IMR-90 (cell line): ENCODE results near the gene GMNC. TPM values are rescaled to one million over a fixed set of nuclear protein-coding genes. Genes with fewer than 3 reads are reported as not detected.

Experiments
- ATAC-seq: fragments of 200-7000 bp; cut with Tn5 transposase; 2 replicates; pipeline ENCODE4 v1.9.1; 2020; ENCODE audit warnings: low read depth, mild to moderate bottlenecking, moderate library complexity
- BruUV-seq: library from RNA; stranded (reverse); fragments of 400-500 nt; replicated peaks from 2 replicates; lab custom pipeline; 2021; lab: Mats Ljungman, UMichigan
- CTCF ChIA-PET: fragments of 300-600 bp; formaldehyde crosslinking; extraction: SDS; loops from one replicate; lab custom pipeline; 2021; ENCODE audit warnings: antibody characterized with exemption; lab: Yijun Ruan, JAX
- POLR2A ChIA-PET: fragments of 300-600 bp; sonication (Branson Sonifier 250); formaldehyde crosslinking; loops from one replicate; lab custom pipeline; 2022; ENCODE audit warnings: antibody characterized with exemption; ENCODE audit not compliant: unreplicated experiment; lab: Charles Lee
- DNase-seq: peaks from one replicate; pipeline ENCODE4 v3.0.0; 2013
- H2AFZ ChIP-seq: replicated peaks from 2 replicates; pipeline ENCODE3; 2013; ENCODE audit warnings: low read length, mild to moderate bottlenecking; ENCODE audit not compliant: poor library complexity
- H2AK5ac ChIP-seq: 2 replicates; pipeline ENCODE4 v1.6.1; 2013; ENCODE audit warnings: low read depth, low read length, inconsistent platforms
- H2AK9ac ChIP-seq: replicated peaks from 2 replicates; pipeline ENCODE3; 2013; ENCODE audit warnings: mild to moderate bottlenecking, low read depth, low read length, moderate library complexity; ENCODE audit not compliant: poor library complexity
- H2BK120ac ChIP-seq: 2 replicates; pipeline ENCODE4 v1.6.1; 2013; ENCODE audit warnings: low read depth, low read length, inconsistent platforms
- H2BK15ac ChIP-seq: 3 replicates; pipeline ENCODE4 v1.6.1; 2013; ENCODE audit warnings: low read depth, low read length, inconsistent platforms
- H2BK20ac ChIP-seq: 2 replicates; pipeline ENCODE4 v1.6.1; 2013; ENCODE audit warnings: low read depth, mild to moderate bottlenecking, inconsistent platforms, low read length, moderate library complexity
- H2BK5ac ChIP-seq: 2 replicates; pipeline ENCODE4 v1.6.1; 2013; ENCODE audit warnings: mild to moderate bottlenecking, low read depth, low read length, inconsistent platforms; ENCODE audit not compliant: poor library complexity, severe bottlenecking
- H3K14ac ChIP-seq: replicated peaks from 2 replicates; pipeline ENCODE4 v1.6.1; 2013; ENCODE audit warnings: low read depth, low read length, inconsistent platforms
- H3K18ac ChIP-seq: 2 replicates; pipeline ENCODE4 v1.6.1; 2013; ENCODE audit warnings: low read depth, low read length, control low read depth
- H3K23ac ChIP-seq: 2 replicates; pipeline ENCODE4 v1.6.1; 2013; ENCODE audit warnings: low read depth, low read length, inconsistent platforms
- H3K27ac ChIP-seq: 2 replicates; pipeline ENCODE4 v1.5.1; 2013; ENCODE audit warnings: mild to moderate bottlenecking, control low read depth, low read length; ENCODE audit not compliant: insufficient read depth
- H3K27me3 ChIP-seq: 2 replicates; pipeline ENCODE4 v1.6.1; 2013; ENCODE audit warnings: low read length; ENCODE audit not compliant: control insufficient read depth, insufficient read depth
- H3K36me3 ChIP-seq: 2 replicates; pipeline ENCODE4 v1.6.1; 2013; ENCODE audit warnings: low read length, mixed read lengths; ENCODE audit not compliant: control insufficient read depth, insufficient read depth
- H3K4ac ChIP-seq: 2 replicates; pipeline ENCODE4 v1.6.1; 2013; ENCODE audit warnings: low read depth, low read length, inconsistent platforms
- H3K4me1 ChIP-seq: 2 replicates; pipeline ENCODE4 v1.6.1; 2013; ENCODE audit warnings: low read length, mixed read lengths; ENCODE audit not compliant: control insufficient read depth, insufficient read depth
- H3K4me2 ChIP-seq: 2 replicates; pipeline ENCODE4 v1.6.1; 2013; ENCODE audit warnings: low read depth, mild to moderate bottlenecking, control low read depth, low read length, moderate library complexity
- H3K4me3 ChIP-seq: 2 replicates; pipeline ENCODE4 v1.5.1; 2013; ENCODE audit warnings: low read depth, mild to moderate bottlenecking, control low read depth, low read length, moderate library complexity; ENCODE audit not compliant: insufficient read depth
- H3K56ac ChIP-seq: 2 replicates; pipeline ENCODE4 v1.6.1; 2013; ENCODE audit warnings: low read length, inconsistent platforms; ENCODE audit not compliant: insufficient read depth; ENCODE audit errors: extremely low read depth
- H3K79me1 ChIP-seq, 2 experiments: 2 replicates each; pipeline ENCODE4 v1.6.1; 2013; ENCODE audit warnings: low read length in 2 of 2, inconsistent platforms in 1 of 2, low read depth in 1 of 2
- H3K9ac ChIP-seq: 2 replicates; pipeline ENCODE4 v1.6.1; 2013; ENCODE audit warnings: low read depth, low read length, control low read depth
- H3K9me1 ChIP-seq: 2 replicates; pipeline ENCODE4 v1.6.1; 2013; ENCODE audit warnings: low read length, inconsistent platforms; ENCODE audit not compliant: insufficient read depth
- H3K9me3 ChIP-seq: 2 replicates; pipeline ENCODE4 v1.6.1; 2013; ENCODE audit warnings: low read length; ENCODE audit not compliant: control insufficient read depth, insufficient read depth
- H4K20me1 ChIP-seq: 2 replicates; pipeline ENCODE4 v1.6.1; 2013; ENCODE audit warnings: low read length, inconsistent platforms; ENCODE audit not compliant: insufficient read depth
- H4K5ac ChIP-seq: 2 replicates; pipeline ENCODE4 v1.6.1; 2013; ENCODE audit warnings: mild to moderate bottlenecking, low read depth, low read length, control low read depth
- H4K8ac ChIP-seq, 2 experiments: 2 replicates each; pipeline ENCODE4 v1.6.1; 2013; ENCODE audit warnings: low read depth in 2 of 2, low read length in 2 of 2, control low read depth in 1 of 2, inconsistent platforms in 1 of 2
- H4K91ac ChIP-seq: 2 replicates; pipeline ENCODE4 v1.6.1; 2013; ENCODE audit warnings: low read depth, low read length, inconsistent platforms; ENCODE audit not compliant: insufficient read depth
- BHLHE40 ChIP-seq: fragments of 150-350 bp; IDR thresholded peaks from 2 replicates; pipeline ENCODE4 v1.6.1; 2016; ENCODE audit warnings: mild to moderate bottlenecking, low read depth, low read length
- CEBPB ChIP-seq: IDR thresholded peaks from 2 replicates; pipeline ENCODE4 v1.6.1; 2012; ENCODE audit warnings: low read depth, low read length, improper control_type of control experiment
- CHD1 ChIP-seq: IDR thresholded peaks from 2 replicates; pipeline ENCODE4 v1.6.1; 2012; ENCODE audit warnings: low read depth, low read length, improper control_type of control experiment
- CTCF ChIP-seq: conservative IDR thresholded peaks from 2 replicates; pipeline ENCODE4 v1.5.1; 2012; ENCODE audit warnings: mild to moderate bottlenecking, low read depth, low read length, improper control_type of control experiment
- ELK1 ChIP-seq: fragments of 150-350 bp; IDR thresholded peaks from 2 replicates; pipeline ENCODE4 v1.6.1; 2016; ENCODE audit warnings: low read depth, mild to moderate bottlenecking, low read length, moderate library complexity, borderline replicate concordance
- FOS ChIP-seq: fragments of 150-350 bp; IDR thresholded peaks from 2 replicates; pipeline ENCODE4 v1.6.1; 2016; ENCODE audit warnings: low read depth, low read length
- MAFK ChIP-seq: IDR thresholded peaks from 2 replicates; pipeline ENCODE4 v1.6.1; 2012; ENCODE audit warnings: low read depth, low read length, improper control_type of control experiment
- MAZ ChIP-seq: IDR thresholded peaks from 2 replicates; pipeline ENCODE4 v1.6.1; 2012; ENCODE audit warnings: low read depth, mild to moderate bottlenecking, low read length, improper control_type of control experiment, moderate library complexity, borderline replicate concordance
- MXI1 ChIP-seq: IDR thresholded peaks from 2 replicates; pipeline ENCODE4 v1.6.1; 2012; ENCODE audit warnings: low read depth, mild to moderate bottlenecking, low read length, moderate library complexity, borderline replicate concordance
- NFE2L2 ChIP-seq: fragments of 150-350 bp; IDR thresholded peaks from 2 replicates; pipeline ENCODE4 v1.6.1; 2016; ENCODE audit warnings: low read depth, mild to moderate bottlenecking, low read length
- POLR2A ChIP-seq: IDR thresholded peaks from 2 replicates; pipeline ENCODE4 v1.6.1; 2012; ENCODE audit warnings: mild to moderate bottlenecking, low read depth, low read length
- RAD21 ChIP-seq: IDR thresholded peaks from 2 replicates; pipeline ENCODE4 v1.6.1; 2012; ENCODE audit warnings: low read length, improper control_type of control experiment
- RCOR1 ChIP-seq: IDR thresholded peaks from 2 replicates; pipeline ENCODE4 v1.6.1; 2012; ENCODE audit warnings: mild to moderate bottlenecking, low read length, improper control_type of control experiment; ENCODE audit not compliant: insufficient replicate concordance
- RFX5 ChIP-seq: IDR thresholded peaks from 2 replicates; pipeline ENCODE4 v1.8.0; 2012; ENCODE audit warnings: low read depth, mild to moderate bottlenecking, low read length, moderate library complexity
- SMC3 ChIP-seq: fragments of 150-350 bp; IDR thresholded peaks from 2 replicates; pipeline ENCODE4 v1.6.1; 2016; ENCODE audit warnings: low read depth, mild to moderate bottlenecking, antibody characterized with exemption, low read length, moderate library complexity
- USF2 ChIP-seq: fragments of 150-350 bp; IDR thresholded peaks from 2 replicates; pipeline ENCODE4 v1.6.1; 2017; ENCODE audit warnings: mild to moderate bottlenecking, antibody characterized with exemption, low read length, low read depth
- WGBS, 2 experiments: methylation state at CpG; one replicate each; pipeline versions ENCODE4 v1.1.5 to v1.1.7; 2013; ENCODE audit warnings: missing lambda C conversion rate in 2 of 2; ENCODE audit not compliant: insufficient read length in 1 of 2; ENCODE audit errors: extremely low coverage in 2 of 2; 5-methylcytosine and 5-hydroxymethylcytosine counted together
- dilution Hi-C: fragments of 300-500 bp; cut with HindIII; formaldehyde crosslinking; loops from one replicate; pipeline ENCODE4 v1.14.3; 2018; ENCODE audit warnings: low sequenced_read_pairs; ENCODE audit not compliant: unreplicated experiment
- in situ Hi-C: fragments of 300-500 bp; cut with MboI; formaldehyde crosslinking; loops from 3 replicates; pipeline ENCODE4 v1.14.3; 2019; ENCODE audit warnings: low sequenced_read_pairs, inconsistent platforms, mixed read lengths
- intact Hi-C: fragments of 100-400 bp; cut with micrococcal nuclease; formaldehyde crosslinking; loops from 2 replicates; pipeline ENCODE4 v1.10.0; 2022
- polyA plus RNA-seq, 3 experiments: library from polyadenylated mRNA; depleted of rRNA; stranded (reverse); fragments of >200 nt; gene quantifications; 2 replicates each; pipeline ENCODE4 v1.2.3, GENCODE V29; 2012; ENCODE audit warnings: low replicate concordance in 1 of 3
- total RNA-seq: library from RNA; depleted of rRNA; stranded (reverse); fragments of >200 nt; gene quantifications from 2 replicates; pipeline ENCODE4 v1.2.3, GENCODE V29; 2012

Gene GMNC
- total and polyA plus RNA-seq, 2 of the 4 experiments (the other 2 are of a cell fraction) = 0.15 to 0.18 TPM

DNA sequence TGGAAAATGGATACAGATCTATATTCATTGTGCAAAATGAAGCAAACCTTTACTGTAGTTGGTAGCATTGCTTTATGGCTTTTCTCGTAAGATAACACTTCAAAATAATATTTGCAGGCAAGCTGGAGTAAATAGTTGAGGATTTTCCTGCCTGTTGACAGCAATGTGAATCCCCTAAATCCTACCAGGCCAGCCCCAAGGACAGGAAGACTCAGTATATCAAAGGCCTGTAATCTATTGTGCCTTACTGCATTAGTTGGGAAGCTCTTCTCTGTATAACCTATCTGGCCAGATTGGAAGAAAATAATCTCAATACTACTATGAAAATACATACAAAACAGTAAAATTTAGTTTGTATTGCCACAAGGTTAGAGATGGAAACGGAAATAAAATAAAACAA lies 4.6 kb upstream of the GMNC start:
- no peak for TF ChIP-seq NFE2L2
- TF ChIP-seq CHD1 = no peak
- TF ChIP-seq MAZ = no peak
- no peak for TF ChIP-seq MXI1
- TF ChIP-seq USF2 = no peak
- no peak for TF ChIP-seq POLR2A
- no peak for TF ChIP-seq RFX5
- TF ChIP-seq CTCF = no peak
- TF ChIP-seq RCOR1 = no peak
- no peak for TF ChIP-seq CEBPB
- TF ChIP-seq FOS = no peak
- no peak for TF ChIP-seq MAFK
- no peak for TF ChIP-seq ELK1
- TF ChIP-seq RAD21 = no peak
- TF ChIP-seq SMC3 = no peak
- TF ChIP-seq BHLHE40 = no peak
- BruUV-seq = no TSS peak
- no peak overlapping the region for H2AK5ac ChIP-seq
- H2AFZ ChIP-seq = no peak overlapping the region
- no peaks in the 10 kb centered on the region for H3K36me3 ChIP-seq
- no peak overlapping the region for H2BK20ac ChIP-seq
- H3K9me3 ChIP-seq = no peaks in the 10 kb centered on the region
- H3K4me3 ChIP-seq = no peak overlapping the region
- no peak overlapping the region for H3K27ac ChIP-seq
- no peak overlapping the region for H3K56ac ChIP-seq
- no peaks in the 10 kb centered on the region for H3K79me1 ChIP-seq
- dilution Hi-C loops = no loop called here
- DNase-seq = no peak
- in situ Hi-C loops = no loop called here
- H4K91ac ChIP-seq = no peak overlapping the region
- no peaks in the 10 kb centered on the region for H4K20me1 ChIP-seq
- POLR2A ChIA-PET = no interaction called here
- no peak overlapping the region for H3K18ac ChIP-seq
- WGBS, 2 experiments = no CpG with 5 or more reads among the region's 2 CpGs
- no peak overlapping the region for H2BK120ac ChIP-seq
- H3K14ac ChIP-seq = no peak overlapping the region
- no peaks in the 10 kb centered on the region for H3K4me1 ChIP-seq
- ATAC-seq = no peak
- no peak overlapping the region for H3K23ac ChIP-seq
- H3K27me3 ChIP-seq = no peaks in the 10 kb centered on the region
- no peak overlapping the region for H2BK15ac ChIP-seq
- no peak overlapping the region for H4K8ac ChIP-seq
- intact Hi-C loops = no loop called here
- H4K5ac ChIP-seq = no peak overlapping the region
- H3K4ac ChIP-seq = no peak overlapping the region
- no peak overlapping the region for H2BK5ac ChIP-seq
- no peak overlapping the region for H3K4me2 ChIP-seq
- H3K9ac ChIP-seq = no peak overlapping the region
- no peak overlapping the region for H2AK9ac ChIP-seq
- no peaks in the 10 kb centered on the region for H3K9me1 ChIP-seq
- CTCF ChIA-PET = no interaction called here
